Endothelial cell of umbilical vein (primary cell): Measurements from ENCODE around the gene METTL15.

Experiments used
- CTCF ChIP-seq, 2 donors: IDR thresholded peaks; 1 replicate in 1 of 2; 2 replicates in 1 of 2; pipeline ENCODE4 v1.5.1; 2011; ENCODE audit warnings: low read length in 2 of 2, mild to moderate bottlenecking in 2 of 2, moderate library complexity in 2 of 2, control low read depth in 1 of 2, inconsistent platforms in 1 of 2, low read depth in 1 of 2; ENCODE audit not compliant: insufficient read depth in 1 of 2; ENCODE audit errors: extremely low read depth in 1 of 2
- EZH2 ChIP-seq: IDR thresholded peaks from 2 replicates; pipeline ENCODE4 v1.6.1; 2012; ENCODE audit warnings: borderline replicate concordance, low read depth, mild to moderate bottlenecking, moderate library complexity, low read length, inconsistent platforms; ENCODE audit not compliant: severe bottlenecking
- FOS ChIP-seq: IDR thresholded peaks from 2 replicates; pipeline ENCODE4 v1.6.1; 2011; ENCODE audit warnings: mild to moderate bottlenecking, low read length, moderate library complexity, borderline replicate concordance; ENCODE audit not compliant: insufficient read depth
- GATA2 ChIP-seq: IDR thresholded peaks from 2 replicates; pipeline ENCODE4 v1.7.0; 2011; ENCODE audit warnings: low read depth, mild to moderate bottlenecking, moderate library complexity, mixed read lengths, low read length; ENCODE audit not compliant: insufficient read length, insufficient read depth
- JUN ChIP-seq: IDR thresholded peaks from 2 replicates; pipeline ENCODE4 v1.6.1; 2011; ENCODE audit warnings: borderline replicate concordance, low read depth; ENCODE audit not compliant: insufficient read length, insufficient read depth
- MAX ChIP-seq: IDR thresholded peaks from 2 replicates; pipeline ENCODE4 v1.6.1; 2011; ENCODE audit not compliant: insufficient read depth, insufficient read length
- MYC ChIP-seq: IDR thresholded peaks from one replicate; pipeline ENCODE4 v1.6.1; 2011; ENCODE audit warnings: mild to moderate bottlenecking, low read depth, low read length
- POLR2A ChIP-seq: IDR thresholded peaks from 2 replicates; pipeline ENCODE4 v1.6.1; 2012; ENCODE audit warnings: low read depth, mild to moderate bottlenecking, control low read depth, low read length
- POLR2AphosphoS5 ChIP-seq: IDR thresholded peaks from 2 replicates; pipeline ENCODE4 v1.6.1; 2012; ENCODE audit warnings: low read depth, mild to moderate bottlenecking, control low read depth, low read length, moderate library complexity; ENCODE audit not compliant: insufficient read depth

- TF ChIP-seq POLR2AphosphoS5 (no peak), CTCF (IDR thresholded peaks at IDR 0.05; ENCODE audit: extremely low read depth in 1 of 2, insufficient read depth in 1 of 2, low read depth in 1 of 2, low read length in 2 of 2) (no peak), EZH2 (no peak), MYC (no peak), GATA2 (no peak), POLR2A (no peak), MAX (no peak), JUN (no peak), FOS (no peak)
Observed at GRCh38 chr11:28241760-28242159, 133.6 kb downstream of the METTL15 start.
